CD4-positive, alpha-beta T cell treated with Interleukin-10 for 1 hour (primary cell): ENCODE results near the gene KCND3.

Experiments
- DNase-seq: peaks from one replicate; pipeline ENCODE4 v3.0.0-alpha.2; 2020

The KCND3 gene

DNA sequence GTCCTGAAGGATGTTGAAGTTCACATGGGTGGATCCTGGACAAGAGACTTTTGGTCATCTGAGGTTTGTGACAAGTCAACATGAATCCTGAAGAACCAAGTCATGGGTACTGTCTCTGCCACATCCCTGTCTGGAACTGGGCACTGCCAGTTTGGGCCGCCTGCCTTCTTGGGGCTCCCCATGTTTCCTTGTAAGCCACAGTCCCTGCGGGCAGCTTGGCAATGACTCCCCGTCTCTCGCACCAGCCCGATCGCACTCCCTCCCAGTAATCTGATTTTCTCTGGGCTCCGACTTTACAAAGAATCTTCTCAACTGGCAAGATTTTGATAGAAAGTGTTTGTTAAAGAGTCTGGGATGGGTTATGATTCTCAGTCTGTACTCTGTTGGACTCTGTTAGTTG, 153.4 kb downstream of the KCND3 start:
- no peak for DNase-seq

DNA sequence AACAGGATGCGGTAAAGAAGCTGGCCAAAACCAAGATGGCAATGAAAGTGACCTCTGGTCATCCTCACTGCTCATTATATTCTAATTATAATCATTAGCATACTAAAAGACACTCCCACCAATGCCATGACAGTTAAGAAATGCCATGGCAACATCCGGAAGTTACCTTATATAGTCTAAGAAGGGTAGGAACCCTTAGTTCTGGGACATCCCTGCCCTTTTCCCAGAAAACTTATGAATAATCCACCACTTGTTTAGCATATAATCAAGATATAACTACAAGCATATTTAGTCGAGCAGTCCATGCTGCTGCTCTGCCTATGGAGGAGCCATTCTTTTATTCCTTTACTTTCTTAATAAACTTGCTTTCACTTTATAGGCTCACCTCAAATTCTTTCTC, 154.0 kb downstream of the KCND3 start:
- DNase-seq = no peak

DNA sequence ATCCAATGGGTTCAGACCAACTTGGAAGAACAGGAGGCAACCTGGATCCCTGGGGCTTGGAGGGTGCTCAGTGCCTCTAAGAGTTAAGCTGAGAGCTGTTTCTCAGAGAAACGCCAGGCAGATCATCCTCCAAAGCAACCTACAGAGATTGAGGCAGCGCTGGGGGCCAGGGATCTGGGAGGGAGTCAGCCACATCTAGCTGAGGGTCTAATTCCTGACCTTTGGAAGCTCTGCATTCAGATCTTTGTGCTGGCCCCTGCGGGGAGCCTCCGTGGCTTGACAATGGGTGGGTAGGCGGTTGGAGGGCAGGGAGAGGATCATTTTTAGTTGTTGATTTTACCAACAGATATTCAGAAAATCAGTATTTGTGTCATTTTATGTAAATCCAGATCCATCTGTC, 154.5 kb downstream of the KCND3 start:
- no peak for DNase-seq

DNA sequence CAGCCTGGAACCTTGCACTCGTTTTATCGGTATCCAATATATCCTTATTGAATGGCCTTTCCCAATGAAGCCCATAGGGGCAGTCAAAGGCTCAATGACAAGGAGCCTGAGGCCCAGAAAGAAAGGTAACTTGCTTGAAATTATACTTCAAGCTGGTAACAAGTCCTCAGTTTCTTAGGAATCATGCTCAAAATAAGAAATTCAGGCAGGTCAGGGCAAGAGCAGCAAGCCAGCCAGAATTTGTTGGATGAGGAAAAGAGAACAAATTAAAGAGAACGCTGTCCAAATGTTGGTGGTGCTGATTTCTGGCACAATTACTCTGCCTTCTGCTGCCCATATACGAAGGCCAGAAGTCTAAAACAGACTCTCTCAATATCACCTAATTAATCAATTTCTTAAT, 156.1 kb downstream of the KCND3 start:
- DNase-seq = no peak

DNA sequence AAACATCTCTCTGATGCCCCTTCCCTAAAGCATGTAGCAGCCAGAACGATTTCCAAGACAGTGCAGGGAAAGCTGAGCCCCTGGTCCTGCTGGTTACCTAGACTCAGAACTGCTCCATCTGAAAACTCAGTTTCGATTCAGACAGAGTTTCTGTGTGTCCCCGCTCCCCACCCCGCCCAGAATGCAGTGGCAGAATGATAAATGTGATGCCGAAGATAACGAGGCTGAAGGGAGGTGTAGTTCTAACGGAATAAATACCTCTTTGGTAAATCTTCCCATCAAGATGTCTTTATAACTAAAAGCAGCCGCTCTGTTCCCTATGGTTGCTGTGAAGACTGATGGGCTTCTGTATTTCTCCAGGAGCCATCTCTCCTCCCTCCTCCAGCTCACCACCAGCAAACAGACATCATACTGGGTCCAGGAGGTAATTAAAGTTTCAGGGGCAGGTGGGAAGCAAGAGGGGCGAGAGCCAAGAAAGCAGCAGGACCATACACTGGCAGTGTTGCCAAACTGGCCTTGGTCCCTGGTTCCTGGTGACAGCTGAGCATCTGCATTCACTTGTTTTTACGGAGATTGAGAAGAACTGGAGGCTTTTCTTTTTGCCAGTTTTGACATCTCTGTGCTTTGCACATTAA, 156.8 kb downstream of the KCND3 start:
- DNase-seq = no peak

DNA sequence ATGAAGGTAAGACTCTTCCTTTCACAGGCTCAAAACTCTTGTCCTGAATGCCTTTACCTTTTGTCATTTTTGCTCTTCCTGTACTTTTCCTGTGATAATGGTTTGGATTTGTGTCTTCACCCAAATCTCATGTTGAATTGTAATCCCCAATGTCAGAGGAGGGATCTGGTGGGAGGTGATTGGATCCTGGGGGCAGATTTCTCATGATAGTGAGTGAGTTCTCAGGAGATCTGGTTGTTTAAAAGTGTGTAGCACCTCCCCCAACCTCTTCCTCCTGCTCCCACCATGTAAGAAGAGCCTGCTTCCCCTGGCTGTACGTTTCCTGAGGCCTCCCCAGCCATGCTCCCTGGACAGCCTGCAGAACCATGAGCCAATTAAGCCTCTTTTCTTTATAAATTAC, 158.3 kb downstream of the KCND3 start:
- DNase-seq = no peak

DNA sequence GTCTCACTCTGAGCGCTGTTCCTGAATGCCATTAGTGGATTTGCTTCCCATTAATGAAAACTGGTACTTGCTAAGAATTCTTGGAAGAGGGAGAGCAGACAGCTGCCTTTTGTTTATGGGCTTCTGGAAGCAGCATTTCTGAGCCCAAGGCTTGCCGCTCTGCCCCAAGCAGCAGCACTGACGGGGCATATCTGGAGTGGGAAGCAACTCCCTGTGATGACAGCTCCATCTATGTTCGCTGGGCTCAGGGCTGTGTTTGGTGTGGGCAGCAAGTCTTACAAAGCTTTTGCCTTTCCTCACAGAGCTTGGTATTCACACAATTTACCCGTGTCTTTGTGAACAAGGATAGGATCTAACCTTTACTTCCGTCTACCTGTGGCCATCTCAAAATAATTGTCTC, 161.5 kb downstream of the KCND3 start:
- DNase-seq = no peak

DNA sequence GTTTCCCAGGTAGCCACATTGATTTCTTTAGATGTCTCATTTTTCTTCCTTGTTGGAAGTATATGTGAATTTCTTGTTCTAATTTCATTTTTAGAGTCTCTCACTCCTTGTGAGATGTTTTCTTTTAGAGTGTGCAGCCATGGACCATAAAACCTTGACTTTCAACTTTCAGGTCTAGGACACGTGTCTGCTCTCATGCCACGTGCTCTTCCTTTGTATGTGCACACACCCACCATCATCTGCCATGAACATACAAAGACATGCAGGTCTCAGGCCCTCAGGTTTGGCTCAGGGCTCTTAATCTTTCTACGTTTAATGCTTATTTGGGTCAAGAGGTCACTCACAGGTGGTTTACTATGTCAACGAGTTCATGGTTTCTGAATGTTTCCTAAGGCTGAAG, 163.2 kb downstream of the KCND3 start:
- DNase-seq = no peak

DNA sequence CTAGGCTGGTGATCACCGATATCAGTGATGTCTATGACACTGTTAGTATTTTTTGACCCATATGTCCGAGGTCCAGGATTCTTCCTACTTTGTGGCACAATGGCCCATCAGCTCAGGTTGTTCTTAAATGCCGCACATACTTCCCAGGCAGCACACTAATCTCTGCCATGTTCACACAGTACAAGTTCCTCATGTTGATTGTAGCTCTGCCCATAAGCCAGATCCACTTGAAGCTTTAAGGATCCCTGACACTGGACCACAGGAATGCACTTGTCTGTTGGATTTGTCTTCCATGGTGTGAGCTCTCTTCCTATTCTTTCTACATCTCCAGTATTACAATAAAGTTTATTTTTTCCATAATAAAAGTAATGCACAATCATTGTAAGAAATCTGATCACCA, 164.3 kb downstream of the KCND3 start:
- DNase-seq = no peak

DNA sequence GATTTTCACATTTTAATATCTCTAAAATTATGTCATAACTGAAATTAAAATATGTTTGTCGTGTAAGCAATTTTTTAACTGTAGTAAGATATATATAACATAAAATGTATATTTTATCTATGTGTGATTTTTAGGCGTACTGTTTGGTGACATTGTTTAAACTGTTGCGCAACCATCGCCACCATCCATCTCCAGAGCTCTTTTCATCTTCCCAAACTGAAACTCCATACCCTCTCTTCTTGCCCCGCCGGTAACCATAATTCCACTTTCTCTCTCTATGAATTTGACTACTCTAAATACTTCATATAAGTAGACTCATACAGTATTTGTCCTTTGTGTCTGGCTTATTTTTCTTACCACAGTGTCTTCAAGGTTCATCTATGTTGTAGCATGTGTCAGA, 167.3 kb downstream of the KCND3 start:
- DNase-seq = no peak

DNA sequence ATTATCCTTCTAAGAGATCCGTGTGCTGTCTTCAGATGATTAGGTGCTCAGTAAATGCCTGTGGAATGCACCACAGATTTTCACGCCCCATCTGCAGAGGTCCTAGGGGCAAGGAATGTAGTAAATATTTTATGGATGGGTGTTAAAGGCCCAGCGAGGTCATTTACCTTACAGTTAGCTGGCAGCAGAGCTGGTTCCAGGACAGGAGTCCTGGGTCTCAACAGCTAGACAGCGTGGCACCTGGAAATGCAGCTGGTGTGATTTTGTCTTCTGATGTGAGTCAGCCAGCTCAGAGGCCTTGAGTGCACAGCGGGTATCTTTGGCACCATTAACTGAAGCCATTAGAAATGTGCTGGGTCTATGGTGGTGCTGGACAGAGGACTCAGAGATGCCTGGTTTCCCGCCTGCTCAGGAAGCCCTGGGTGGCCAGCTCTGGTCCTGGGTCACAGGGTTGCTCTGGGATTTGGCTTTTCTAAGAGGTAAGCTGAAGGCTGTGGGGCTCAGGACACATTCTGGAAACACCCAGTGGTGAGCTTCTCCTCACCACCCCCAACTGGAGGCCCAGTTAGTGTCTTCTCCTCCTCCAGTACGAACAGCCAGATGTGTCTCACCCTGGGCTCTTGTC, 168.2 kb downstream of the KCND3 start:
- DNase-seq = no peak

DNA sequence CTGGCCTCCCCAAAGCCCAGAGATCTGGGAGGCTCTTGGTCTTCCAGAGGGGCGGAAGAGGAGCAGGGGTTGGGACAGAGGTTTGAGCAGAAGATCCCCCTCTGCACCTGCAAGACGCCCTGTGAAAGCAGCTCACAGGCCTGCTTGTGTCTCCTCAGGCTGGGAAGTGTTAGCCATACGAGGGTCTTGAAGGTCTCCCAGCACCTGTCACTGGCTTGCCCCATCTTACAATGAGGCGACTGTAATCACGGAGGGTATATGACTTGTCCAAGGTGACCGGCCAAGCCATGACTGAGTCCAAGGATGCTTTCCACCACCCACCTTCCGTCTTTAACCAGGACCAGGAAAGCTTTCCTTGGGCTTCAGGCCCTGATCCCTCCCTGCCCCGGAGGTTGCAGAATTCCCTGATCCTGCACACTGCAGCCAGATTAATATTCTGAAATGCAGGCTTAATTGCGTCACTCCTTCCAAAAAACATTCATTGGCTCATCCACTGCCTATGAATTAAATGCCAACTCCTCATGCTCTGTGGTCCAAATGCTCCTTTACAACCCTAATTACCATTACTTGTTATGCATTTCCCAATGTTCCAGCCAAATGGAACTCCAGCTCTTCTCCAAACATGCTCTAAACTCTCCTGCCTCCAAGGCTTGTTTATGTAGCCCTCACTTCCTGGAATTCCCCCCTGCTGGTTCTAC, 169.8 kb downstream of the KCND3 start:
- no peak for DNase-seq

DNA sequence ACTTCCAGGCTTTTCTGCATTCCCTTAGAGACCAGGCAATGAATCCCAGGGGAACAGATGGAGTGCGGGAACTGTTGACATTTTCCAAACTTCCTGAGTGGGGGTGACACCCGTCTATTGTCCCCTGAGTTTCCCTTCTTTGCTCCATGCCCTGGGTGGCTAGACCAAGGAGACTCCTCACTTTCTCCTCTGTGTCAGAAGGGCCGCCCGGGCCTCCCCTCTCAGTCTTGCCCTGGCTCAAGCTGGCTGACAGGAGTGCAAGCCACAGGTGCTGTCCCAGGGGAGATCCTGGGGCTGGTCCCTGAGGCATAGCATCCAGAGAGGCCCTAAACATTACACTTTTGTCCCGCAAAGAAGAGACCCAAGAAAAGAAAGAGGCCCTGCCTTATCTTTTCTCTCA, 170.9 kb downstream of the KCND3 start:
- no peak for DNase-seq

DNA sequence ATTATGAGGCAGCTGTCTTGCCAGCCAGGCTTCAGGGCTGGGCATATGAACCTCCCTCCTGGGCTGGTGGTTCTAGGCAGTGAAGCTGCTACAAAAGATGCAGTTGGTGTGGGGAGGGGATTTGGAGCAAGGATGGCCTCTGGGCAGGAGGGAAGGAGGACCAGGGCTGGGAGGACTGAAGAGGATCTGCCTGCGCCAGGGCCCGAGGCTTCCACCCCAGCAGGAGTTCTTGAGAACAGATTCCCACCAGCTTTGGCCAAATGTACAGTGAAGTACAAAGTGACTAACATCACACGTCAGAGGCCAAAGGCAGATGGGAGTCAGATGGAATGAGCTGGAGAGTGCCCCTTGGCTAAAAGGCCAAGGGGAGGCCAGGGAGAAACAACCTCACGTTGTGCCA, 171.4 kb downstream of the KCND3 start:
- no peak for DNase-seq

DNA sequence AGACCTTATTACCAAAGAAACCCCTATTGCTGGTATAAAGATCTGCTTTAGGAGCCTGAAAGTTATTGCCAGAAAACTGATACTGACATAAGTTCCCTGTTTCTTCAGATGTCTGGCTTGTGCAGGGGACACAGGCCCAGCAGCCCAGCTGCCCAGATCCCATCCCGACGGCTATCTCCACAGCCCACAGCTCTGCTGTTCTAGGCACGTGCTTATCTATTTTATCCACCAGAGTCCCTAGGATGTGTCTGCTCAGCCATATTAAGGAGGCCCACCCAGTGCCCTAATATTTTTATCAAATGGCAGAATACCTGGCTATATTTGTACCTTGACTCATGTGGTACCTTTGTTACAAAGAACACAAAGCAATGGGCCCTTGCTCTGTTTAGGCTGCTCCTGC, 174.8 kb downstream of the KCND3 start:
- DNase-seq = no peak

DNA sequence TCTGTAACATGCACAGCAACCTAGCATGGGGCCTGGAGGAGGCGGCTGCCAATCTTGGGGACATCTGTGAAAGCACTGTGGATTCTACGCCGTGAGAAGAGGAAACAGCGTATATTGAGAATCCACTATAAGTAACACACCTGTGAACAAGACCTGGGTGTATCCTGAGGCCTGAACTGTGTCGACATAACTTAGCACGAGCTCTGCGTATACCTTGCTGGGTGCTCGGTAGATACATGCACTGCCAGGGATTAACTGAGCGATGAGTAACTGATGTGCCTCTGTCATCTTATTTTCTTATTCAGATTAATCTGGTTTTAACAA, 175.2 kb downstream of the KCND3 start:
- no peak for DNase-seq

DNA sequence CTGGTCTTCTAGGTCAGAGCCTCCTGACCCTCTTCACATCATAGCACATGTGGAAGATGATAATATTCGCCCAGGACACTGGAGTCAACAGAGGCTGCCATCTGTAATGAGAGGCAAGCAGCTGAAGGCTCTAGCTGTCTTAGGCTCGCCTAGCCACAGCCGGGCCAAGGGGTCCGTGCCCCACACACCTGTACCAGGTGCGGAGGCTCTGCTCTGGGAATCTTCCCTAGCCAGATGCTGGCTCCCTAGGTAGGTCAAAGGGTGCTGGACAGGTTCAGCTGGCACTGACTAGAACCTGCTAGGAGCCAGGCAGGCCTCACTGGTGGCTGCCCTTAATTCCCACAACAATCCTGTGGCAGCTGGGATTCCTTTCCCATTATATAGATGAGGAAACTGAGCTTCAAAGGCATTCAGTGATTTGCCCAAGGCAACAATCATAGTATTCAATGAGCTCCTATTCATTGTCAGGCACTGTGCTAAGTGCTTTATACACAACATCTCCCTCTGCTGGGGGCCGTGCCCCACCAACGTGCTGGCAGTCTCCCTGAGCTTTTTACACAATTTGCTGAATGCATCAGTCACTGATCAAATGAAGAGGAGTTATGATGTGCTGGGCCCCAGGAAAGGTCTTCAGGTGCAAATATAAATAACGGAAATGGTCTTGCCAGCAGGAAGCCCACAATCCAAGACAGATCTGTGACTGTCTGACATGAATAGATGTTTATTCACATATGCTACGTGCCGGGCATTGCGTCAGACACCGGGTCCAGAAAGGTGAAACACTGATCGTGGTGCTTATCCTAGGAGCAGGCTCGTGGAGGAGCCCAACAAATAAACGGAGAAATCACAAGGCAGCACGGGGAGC, 175.8 kb downstream of the KCND3 start:
- DNase-seq = no peak

DNA sequence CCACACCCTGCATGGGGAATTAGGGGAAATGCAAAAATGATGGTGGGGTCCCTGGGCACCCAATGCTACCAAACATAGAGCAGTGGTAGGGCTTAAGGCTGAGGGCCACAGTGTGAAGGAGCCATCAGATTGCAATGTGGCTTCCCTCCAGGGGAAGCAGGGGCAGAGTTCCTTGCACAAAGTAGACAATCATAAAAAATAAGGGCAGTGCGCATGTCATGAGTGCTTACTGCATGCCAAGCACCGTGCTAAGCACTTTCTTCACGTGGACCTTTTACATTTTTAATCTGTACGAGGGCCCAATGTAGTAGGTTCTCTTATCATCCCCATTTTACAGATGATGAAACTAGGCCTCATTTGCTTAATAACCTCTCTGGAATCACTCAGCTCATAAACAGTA, 177.2 kb downstream of the KCND3 start:
- DNase-seq = no peak

DNA sequence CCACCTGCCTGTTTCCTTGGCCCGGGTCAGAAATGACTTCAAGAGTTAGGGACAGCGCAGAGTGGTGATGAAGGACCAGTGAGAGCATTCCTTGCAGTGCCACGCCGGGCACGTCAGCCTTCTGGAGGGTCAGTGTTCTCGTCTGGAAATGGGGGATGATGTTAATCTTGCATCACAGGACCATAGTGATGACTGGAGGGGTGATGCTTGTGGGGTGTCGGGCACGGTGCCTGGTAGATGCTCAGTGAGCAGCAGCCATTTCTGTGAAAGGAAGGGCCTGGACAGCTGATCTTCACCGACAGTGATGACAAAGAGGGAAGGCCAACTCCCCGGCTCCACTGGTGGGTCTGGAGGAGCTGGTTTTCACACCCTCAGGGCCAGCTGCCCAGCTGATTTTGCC, 177.6 kb downstream of the KCND3 start:
- DNase-seq = no peak

DNA sequence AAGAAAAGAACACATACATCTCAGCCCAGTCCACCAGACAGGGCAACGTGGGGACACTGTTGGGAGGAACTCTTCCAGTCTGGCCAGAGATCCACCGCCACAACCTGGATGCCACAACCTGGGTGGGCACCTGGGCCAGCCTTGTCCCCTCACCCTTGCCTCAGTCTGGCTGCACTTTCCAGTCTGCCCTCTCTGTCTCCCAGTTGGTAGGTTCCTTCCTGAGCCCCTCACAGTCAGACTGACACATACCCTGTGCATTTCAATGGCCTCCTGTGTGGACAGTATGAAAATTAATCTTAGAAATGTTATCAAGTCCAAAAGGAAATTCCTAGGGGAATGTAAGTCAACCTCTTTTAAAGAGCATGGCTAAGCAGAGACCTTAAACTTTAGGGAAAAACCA, 184.2 kb downstream of the KCND3 start:
- DNase-seq = no peak

DNA sequence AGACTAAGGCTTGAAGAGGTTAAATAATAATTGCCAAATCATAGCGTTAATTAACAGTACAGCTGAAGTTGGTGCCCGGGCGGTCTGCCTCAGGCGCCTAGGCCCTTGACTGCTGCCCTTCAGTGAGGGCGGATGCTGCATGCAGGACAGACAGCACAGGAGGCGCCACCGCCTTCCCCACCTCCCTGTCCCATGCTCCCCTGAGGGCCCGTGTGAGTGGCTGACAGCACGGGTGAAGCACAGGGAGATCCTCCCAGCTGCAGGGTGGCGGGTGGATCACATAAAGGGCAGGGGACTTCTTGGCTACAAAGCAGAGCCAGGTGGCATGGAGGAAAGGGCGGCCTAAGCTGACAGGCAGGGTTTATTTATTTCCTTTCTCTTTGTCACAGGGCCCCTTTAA, 184.7 kb downstream of the KCND3 start:
- no peak for DNase-seq

DNA sequence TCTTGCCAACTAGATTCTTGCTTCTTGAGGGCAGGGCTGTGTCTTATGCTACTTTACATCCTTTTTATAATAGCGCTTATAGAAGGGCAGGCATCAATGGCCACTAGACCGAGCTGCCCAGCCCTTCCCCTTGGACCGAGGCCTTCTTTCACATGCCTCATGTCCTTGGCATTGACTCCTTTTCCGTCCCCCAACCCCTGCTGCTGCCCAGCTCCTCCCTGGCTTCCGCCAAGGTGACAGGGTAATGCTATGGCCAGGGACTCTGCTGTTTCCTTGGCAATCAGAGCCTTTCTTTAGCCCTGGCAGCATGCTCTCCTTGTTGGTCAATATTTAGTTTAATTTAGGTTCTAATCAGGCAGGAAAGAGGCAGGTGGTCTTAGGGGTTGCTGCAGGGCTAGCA, 185.5 kb downstream of the KCND3 start:
- DNase-seq = no peak

DNA sequence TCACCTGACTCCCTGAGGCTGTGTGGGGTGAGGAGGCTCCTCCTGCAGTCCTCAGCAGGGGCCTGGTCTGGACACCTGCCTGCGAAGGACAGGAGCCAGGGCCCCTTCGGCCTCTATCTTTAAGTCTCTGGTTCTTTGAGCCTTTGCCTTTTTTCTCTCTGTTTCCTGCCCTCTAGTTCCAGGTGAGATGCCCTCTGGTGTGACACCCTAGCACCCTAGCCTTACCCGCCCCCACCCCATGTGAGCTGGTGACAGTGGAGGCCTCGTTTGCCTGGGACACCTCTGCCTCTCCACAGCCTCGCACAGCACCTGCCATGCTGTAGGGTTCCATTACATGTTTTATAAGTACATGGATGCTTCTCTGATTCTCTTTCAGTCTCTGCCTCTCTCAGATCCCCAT, 186.5 kb downstream of the KCND3 start:
- no peak for DNase-seq

DNA sequence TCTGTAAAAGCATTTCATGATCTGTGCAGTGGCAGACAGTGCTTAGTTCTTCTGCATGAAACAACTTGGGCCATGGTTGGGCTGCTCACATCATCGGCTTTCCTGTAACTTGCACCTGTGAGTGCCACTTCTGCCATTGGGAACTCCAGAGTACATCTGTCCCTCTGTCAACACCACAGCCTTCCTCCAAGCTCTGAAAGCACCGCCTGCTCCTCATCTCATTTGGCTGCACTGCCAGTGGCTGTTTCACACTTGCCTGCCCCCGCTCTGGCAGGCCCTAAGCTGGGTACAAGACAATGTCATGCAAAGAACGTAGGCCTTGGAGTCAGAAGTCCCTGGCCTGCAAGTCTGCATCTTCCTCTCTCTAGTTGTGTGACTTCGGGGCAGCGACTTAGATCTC, 187.4 kb downstream of the KCND3 start:
- no peak for DNase-seq
